K562 (cell line): Measurements from ENCODE around the gene RPS27. TPM values are rescaled to one million over a fixed set of nuclear protein-coding genes. Genes with fewer than 3 reads are reported as not detected.

Experiments used
- BCOR ChIP-seq: fragments of 450-650 bp; IDR thresholded peaks from 2 replicates; pipeline ENCODE4 v1.6.1; 2016
- COPS2 ChIP-seq: fragments of 450-650 bp; conservative IDR thresholded peaks from 2 replicates; pipeline ENCODE4 v1.6.1; 2016; ENCODE audit warnings: mild to moderate bottlenecking, moderate library complexity
- EP400 ChIP-seq: fragments of 450-650 bp; IDR thresholded peaks from 2 replicates; pipeline ENCODE4 v1.6.1; 2017; ENCODE audit warnings: antibody characterized with exemption, mild to moderate bottlenecking, moderate library complexity
- MTA2 ChIP-seq: fragments of 450-650 bp; IDR thresholded peaks from 2 replicates; pipeline ENCODE4 v1.6.1; 2016; ENCODE audit warnings: low read depth
- NFATC3 ChIP-seq: fragments of 450-650 bp; IDR thresholded peaks from 2 replicates; pipeline ENCODE4 v1.6.1; 2017; ENCODE audit warnings: mild to moderate bottlenecking
- NR2C2 ChIP-seq, 2 experiments: fragments of 200-800 bp in 1 of 2; sonication (Bioruptor generic) in 1 of 2; sonication (generic) in 1 of 2; formaldehyde crosslinking in 1 of 2; IDR thresholded peaks; 2 replicates each; pipeline versions ENCODE4 v1.6.1 to v1.8.0; 2016 to 2022; ENCODE audit warnings: mild to moderate bottlenecking in 1 of 2, missing compliant biosample characterization in 1 of 2, missing genetic modification characterization in 1 of 2, missing genetic modification reagents in 1 of 2
- PTTG1 ChIP-seq: fragments of 450-650 bp; IDR thresholded peaks from 2 replicates; pipeline ENCODE4 v1.6.1; 2016; ENCODE audit warnings: low read depth, mild to moderate bottlenecking, missing genetic modification characterization, missing compliant biosample characterization
- RBM14 ChIP-seq: fragments of 200-400 bp; formaldehyde crosslinking; IDR thresholded peaks from 2 replicates; pipeline ENCODE4 v1.6.1; 2018; ENCODE audit warnings: low read depth, mild to moderate bottlenecking, low read length, moderate library complexity, borderline replicate concordance; ENCODE audit not compliant: insufficient read depth
- TBL1XR1 ChIP-seq, 2 experiments: IDR thresholded peaks; 2 replicates each; pipeline ENCODE4 v1.6.1; 2012; ENCODE audit warnings: improper control_type of control experiment in 2 of 2, low read length in 2 of 2, mild to moderate bottlenecking in 1 of 2
- ZBTB43 ChIP-seq: sonication (generic); formaldehyde crosslinking; IDR thresholded peaks from 2 replicates; pipeline ENCODE4 v1.8.0; 2023; ENCODE audit warnings: mild to moderate bottlenecking, missing genetic modification reagents
- ZFX ChIP-seq: sonication (generic); formaldehyde crosslinking; IDR thresholded peaks from 2 replicates; pipeline ENCODE4 v1.8.0; 2022; ENCODE audit warnings: mild to moderate bottlenecking, missing genetic modification reagents, moderate library complexity
- ZNF589 ChIP-seq: fragments of 200-800 bp; sonication (Bioruptor generic); IDR thresholded peaks from 2 replicates; pipeline ENCODE4 v1.6.1; 2016; ENCODE audit warnings: low read depth, missing genetic modification characterization, missing compliant biosample characterization
- ZNF668 ChIP-seq: fragments of 250-450 bp; sonication (Bioruptor Pico); IDR thresholded peaks from 2 replicates; pipeline ENCODE4 v1.8.0; 2022; ENCODE audit warnings: mild to moderate bottlenecking, inconsistent platforms
- polyA plus RNA-seq, 8 experiments: library from polyadenylated mRNA; depleted of rRNA in 4 of 8; stranded (reverse) in 5 of 8; unstranded in 3 of 8; fragments of >200 nt; fragmentation: Nextera tagmentation in 2 of 8; fragmentation: Illumina TruSeq in 1 of 8; extraction: Ambion mirVana in 2 of 8; extraction: Trizol in 1 of 8; gene quantifications; 2 replicates each; pipeline versions ENCODE4 v1.2.1 to v1.2.3, GENCODE V29; 2011 to 2014; ENCODE audit warnings: inconsistent platforms in 1 of 8, missing spikeins in 1 of 8
- total RNA-seq, 7 experiments: library from RNA; depleted of rRNA in 6 of 7; stranded (reverse); fragments of >200 nt in 6 of 7; fragmentation: Illumina TruSeq in 2 of 7; extraction: Trizol in 2 of 7; gene quantifications; 2 replicates each; pipeline versions ENCODE4 v1.2.1 to v1.2.3, GENCODE V29; 2011 to 2021; ENCODE audit warnings: low replicate concordance in 1 of 7
- TF ChIP-seq, protein P1 (sequence below): IDR thresholded peaks from 2 replicates; pipeline ENCODE4 v1.6.1; 2011; ENCODE audit warnings: borderline replicate concordance, low read depth, mild to moderate bottlenecking, moderate library complexity, low read length; ENCODE audit not compliant: insufficient read depth, poor library complexity, severe bottlenecking
- TF ChIP-seq, protein P2 (sequence below): fragments of 450-650 bp; IDR thresholded peaks from one replicate; pipeline ENCODE4 v1.6.1; 2018; ENCODE audit warnings: mild to moderate bottlenecking, moderate library complexity; ENCODE audit not compliant: partially characterized antibody
- TF ChIP-seq, protein P3 (sequence below), 2 experiments: IDR thresholded peaks; 2 replicates each; pipeline ENCODE4 v1.6.1; 2011; ENCODE audit warnings: borderline replicate concordance in 1 of 2, control low read depth in 1 of 2, low read depth in 1 of 2, low read length in 1 of 2, mild to moderate bottlenecking in 1 of 2, mixed read lengths in 1 of 2, moderate library complexity in 1 of 2; ENCODE audit not compliant: insufficient read depth in 1 of 2, insufficient read length in 1 of 2, poor library complexity in 1 of 2, severe bottlenecking in 1 of 2; ENCODE audit errors: extremely low read depth in 1 of 2
- TF ChIP-seq, protein P4 (sequence below): fragments of 450-650 bp; IDR thresholded peaks from 2 replicates; pipeline ENCODE4 v1.7.1; 2018; ENCODE audit warnings: mild to moderate bottlenecking, low read depth; ENCODE audit not compliant: partially characterized antibody

Gene RPS27
- total and polyA plus RNA-seq, 9 of the 15 experiments (the other 6 are each of a cell fraction or from before 2014, with no cell fraction given): 2,091 to 9,377 (median 6,706) TPM

GRCh38 chr1:153990468-153991150, at the start of gene RPS27 (continued):
- 0 out of 2 replicates have a peak, but pooled peaks have one; percentile 31 for TF ChIP-seq ZBTB43 (CRISPR knock-in tag)
- TF ChIP-seq COPS2: no peak
- TF ChIP-seq ZNF589 (CRISPR knock-in tag): peak; percentile 48; the same call in 1 of the 2 replicates
- no peak; a peak in 2 of 4 replicates for TF ChIP-seq TBL1XR1 (IDR thresholded peaks at IDR 0.05; ENCODE audit: low read length in 2 of 2)
- 0 out of 2 replicates have a peak, but pooled peaks have one; percentile 45 for TF ChIP-seq PTTG1 (tag)
- no peak for TF ChIP-seq ZNF668 (CRISPR knock-in tag)
- TF ChIP-seq MTA2: no peak
- TF ChIP-seq, protein P1, sequence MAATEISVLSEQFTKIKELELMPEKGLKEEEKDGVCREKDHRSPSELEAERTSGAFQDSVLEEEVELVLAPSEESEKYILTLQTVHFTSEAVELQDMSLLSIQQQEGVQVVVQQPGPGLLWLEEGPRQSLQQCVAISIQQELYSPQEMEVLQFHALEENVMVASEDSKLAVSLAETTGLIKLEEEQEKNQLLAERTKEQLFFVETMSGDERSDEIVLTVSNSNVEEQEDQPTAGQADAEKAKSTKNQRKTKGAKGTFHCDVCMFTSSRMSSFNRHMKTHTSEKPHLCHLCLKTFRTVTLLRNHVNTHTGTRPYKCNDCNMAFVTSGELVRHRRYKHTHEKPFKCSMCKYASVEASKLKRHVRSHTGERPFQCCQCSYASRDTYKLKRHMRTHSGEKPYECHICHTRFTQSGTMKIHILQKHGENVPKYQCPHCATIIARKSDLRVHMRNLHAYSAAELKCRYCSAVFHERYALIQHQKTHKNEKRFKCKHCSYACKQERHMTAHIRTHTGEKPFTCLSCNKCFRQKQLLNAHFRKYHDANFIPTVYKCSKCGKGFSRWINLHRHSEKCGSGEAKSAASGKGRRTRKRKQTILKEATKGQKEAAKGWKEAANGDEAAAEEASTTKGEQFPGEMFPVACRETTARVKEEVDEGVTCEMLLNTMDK: no peak
- no peak for TF ChIP-seq NFATC3
- TF ChIP-seq BCOR: peak; percentile 55; the same call in 1 of the 2 replicates
- peak; percentile 93 for TF ChIP-seq ZFX (CRISPR knock-in tag)
- TF ChIP-seq, protein P2, sequence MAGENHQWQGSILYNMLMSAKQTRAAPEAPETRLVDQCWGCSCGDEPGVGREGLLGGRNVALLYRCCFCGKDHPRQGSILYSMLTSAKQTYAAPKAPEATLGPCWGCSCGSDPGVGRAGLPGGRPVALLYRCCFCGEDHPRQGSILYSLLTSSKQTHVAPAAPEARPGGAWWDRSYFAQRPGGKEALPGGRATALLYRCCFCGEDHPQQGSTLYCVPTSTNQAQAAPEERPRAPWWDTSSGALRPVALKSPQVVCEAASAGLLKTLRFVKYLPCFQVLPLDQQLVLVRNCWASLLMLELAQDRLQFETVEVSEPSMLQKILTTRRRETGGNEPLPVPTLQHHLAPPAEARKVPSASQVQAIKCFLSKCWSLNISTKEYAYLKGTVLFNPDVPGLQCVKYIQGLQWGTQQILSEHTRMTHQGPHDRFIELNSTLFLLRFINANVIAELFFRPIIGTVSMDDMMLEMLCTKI: no peak
- TF ChIP-seq, protein P3, sequence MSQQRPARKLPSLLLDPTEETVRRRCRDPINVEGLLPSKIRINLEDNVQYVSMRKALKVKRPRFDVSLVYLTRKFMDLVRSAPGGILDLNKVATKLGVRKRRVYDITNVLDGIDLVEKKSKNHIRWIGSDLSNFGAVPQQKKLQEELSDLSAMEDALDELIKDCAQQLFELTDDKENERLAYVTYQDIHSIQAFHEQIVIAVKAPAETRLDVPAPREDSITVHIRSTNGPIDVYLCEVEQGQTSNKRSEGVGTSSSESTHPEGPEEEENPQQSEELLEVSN (IDR thresholded peaks at IDR 0.05; ENCODE audit: borderline replicate concordance in 1 of 2, extremely low read depth in 1 of 2, insufficient read depth in 1 of 2, insufficient read length in 1 of 2, low read depth in 1 of 2, low read length in 1 of 2, poor library complexity in 1 of 2, severe bottlenecking in 1 of 2): no peak
- peak; percentile 73 for TF ChIP-seq NR2C2 (CRISPR knock-in tag; IDR thresholded peaks at IDR 0.05)
- peak; percentile 86 for TF ChIP-seq NR2C2 (tag; IDR thresholded peaks at IDR 0.05)
- TF ChIP-seq EP400: peak; percentile 99
- TF ChIP-seq, protein P4, sequence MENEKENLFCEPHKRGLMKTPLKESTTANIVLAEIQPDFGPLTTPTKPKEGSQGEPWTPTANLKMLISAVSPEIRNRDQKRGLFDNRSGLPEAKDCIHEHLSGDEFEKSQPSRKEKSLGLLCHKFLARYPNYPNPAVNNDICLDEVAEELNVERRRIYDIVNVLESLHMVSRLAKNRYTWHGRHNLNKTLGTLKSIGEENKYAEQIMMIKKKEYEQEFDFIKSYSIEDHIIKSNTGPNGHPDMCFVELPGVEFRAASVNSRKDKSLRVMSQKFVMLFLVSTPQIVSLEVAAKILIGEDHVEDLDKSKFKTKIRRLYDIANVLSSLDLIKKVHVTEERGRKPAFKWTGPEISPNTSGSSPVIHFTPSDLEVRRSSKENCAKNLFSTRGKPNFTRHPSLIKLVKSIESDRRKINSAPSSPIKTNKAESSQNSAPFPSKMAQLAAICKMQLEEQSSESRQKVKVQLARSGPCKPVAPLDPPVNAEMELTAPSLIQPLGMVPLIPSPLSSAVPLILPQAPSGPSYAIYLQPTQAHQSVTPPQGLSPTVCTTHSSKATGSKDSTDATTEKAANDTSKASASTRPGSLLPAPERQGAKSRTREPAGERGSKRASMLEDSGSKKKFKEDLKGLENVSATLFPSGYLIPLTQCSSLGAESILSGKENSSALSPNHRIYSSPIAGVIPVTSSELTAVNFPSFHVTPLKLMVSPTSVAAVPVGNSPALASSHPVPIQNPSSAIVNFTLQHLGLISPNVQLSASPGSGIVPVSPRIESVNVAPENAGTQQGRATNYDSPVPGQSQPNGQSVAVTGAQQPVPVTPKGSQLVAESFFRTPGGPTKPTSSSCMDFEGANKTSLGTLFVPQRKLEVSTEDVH: peak; percentile 78
- no peak for TF ChIP-seq RBM14
